AG09319 (cell line): ENCODE measurements around the gene KCTD1.

Experiments used
- DNase-seq: peaks from one replicate; pipeline ENCODE4 v3.0.0-alpha.2; 2010; ENCODE audit warnings: low read depth; ENCODE audit errors: extremely low read depth
- TF ChIP-seq, protein P1 (sequence below): IDR thresholded peaks from 2 replicates; pipeline ENCODE4 v1.5.1; 2011; ENCODE audit warnings: low read depth, mild to moderate bottlenecking, inconsistent platforms, low read length, moderate library complexity

The KCTD1 gene

DNA sequence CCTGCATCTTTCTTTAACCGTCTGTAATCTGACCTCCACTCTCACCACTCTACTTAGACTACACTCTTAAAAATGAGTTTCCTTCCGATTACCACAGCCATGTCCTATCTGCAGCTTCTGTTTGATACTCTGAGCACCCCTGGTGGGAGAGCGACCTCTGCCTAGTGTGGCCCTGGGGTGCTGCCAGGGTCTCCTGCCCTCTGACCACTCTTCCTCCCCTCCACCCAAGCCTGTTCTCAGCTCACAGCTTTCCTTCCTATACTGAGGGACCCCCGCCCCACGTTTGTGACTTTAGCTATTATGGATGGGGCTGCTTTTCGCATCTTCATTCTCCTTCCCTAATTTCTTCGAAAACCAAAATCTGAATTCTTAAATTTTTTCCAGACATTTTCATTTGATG is 132.7 kb downstream of the KCTD1 start:
- TF ChIP-seq, protein P1, sequence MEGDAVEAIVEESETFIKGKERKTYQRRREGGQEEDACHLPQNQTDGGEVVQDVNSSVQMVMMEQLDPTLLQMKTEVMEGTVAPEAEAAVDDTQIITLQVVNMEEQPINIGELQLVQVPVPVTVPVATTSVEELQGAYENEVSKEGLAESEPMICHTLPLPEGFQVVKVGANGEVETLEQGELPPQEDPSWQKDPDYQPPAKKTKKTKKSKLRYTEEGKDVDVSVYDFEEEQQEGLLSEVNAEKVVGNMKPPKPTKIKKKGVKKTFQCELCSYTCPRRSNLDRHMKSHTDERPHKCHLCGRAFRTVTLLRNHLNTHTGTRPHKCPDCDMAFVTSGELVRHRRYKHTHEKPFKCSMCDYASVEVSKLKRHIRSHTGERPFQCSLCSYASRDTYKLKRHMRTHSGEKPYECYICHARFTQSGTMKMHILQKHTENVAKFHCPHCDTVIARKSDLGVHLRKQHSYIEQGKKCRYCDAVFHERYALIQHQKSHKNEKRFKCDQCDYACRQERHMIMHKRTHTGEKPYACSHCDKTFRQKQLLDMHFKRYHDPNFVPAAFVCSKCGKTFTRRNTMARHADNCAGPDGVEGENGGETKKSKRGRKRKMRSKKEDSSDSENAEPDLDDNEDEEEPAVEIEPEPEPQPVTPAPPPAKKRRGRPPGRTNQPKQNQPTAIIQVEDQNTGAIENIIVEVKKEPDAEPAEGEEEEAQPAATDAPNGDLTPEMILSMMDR: no peak
- no peak for DNase-seq

DNA sequence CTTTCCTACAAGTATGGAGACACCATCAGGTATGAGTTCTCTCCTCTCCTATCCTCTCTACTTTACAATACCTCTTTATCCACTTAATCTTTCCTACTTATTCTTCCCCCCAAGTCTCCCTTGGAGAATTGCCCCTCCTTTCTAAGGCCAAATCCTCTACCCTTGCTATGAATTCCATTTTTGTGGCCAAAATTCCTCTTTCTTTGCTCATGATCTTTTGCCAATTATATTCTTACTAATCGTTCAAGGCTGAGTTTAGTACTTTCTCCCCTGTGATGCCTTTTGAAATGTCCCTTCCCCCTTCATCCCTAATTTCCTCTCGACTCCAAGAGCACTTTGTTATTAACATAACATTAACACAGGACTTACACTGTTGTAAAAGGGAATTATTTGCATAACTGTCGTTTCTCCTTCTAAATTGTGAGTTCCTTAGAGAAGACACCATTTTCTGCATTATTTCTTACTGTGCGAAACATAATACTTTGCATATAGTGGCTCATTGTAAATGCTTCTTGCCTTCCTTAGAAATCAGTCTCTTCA is 133.4 kb downstream of the KCTD1 start:
- DNase-seq: no peak

DNA sequence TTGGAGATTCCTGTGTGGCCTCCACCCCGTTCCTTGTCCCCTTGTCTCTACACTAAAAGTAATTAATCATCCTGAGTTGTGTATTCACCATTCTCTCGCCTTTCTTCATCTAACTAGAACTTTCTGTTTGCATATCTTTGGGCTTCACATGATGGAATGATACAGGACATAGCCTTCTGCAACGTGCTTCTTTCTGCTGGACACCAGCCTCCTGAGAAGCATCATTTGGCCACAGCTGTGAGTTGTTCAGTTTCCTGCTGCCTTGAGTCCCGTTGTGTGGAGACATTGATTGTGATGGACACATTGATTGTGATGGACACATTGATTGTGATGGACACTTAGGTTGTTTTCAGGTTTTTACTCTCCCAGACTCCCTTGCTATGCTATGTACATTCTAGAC is 139.3 kb downstream of the KCTD1 start:
- no peak for DNase-seq
- TF ChIP-seq, protein P1: no peak

More for the DNA sequence above, 133.4 kb downstream of the KCTD1 start:
- TF ChIP-seq, protein P1: no peak

DNA sequence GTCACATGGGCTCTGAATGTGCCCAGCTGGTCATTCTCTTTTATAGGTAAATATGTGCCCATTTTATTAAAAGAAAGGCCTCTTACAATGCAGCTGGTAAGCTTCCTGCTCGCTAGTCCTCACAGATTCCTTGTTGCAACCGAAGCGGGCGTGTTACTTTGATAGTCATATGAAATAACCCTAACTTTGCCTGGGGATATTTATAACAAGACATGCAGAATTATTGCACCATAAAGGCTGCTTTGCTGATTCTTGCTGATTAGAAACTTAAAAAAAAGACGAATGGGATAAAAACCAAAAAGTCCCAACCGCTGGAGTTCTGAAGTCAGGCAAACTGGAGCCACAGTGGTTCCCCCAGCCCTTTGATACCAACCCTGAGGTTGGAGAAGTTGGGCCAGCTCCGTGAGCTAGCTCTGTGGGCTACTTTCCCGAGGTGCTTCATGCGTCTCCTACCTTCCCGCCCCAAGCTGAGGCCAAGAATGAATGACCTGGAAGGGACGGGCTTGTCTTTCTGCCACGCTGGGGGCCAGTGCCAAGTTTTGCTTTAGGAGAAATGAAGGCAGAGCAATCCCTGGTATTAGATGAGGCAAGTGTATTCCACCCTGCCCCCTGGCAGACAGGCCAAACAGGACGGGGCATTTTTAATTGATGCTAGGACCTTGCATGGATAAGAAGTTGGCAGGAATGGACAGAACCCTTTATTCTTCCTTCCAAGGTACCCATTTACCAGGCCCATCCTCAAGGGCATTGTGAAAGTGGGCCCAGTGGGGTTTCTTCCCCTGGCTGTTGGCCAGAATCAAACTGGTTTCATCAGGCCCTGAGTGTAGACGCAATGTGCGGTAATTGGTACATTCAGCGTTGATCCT is 140.4 kb downstream of the KCTD1 start:
- TF ChIP-seq, protein P1: no peak
- peak; percentile 42 for DNase-seq

DNA sequence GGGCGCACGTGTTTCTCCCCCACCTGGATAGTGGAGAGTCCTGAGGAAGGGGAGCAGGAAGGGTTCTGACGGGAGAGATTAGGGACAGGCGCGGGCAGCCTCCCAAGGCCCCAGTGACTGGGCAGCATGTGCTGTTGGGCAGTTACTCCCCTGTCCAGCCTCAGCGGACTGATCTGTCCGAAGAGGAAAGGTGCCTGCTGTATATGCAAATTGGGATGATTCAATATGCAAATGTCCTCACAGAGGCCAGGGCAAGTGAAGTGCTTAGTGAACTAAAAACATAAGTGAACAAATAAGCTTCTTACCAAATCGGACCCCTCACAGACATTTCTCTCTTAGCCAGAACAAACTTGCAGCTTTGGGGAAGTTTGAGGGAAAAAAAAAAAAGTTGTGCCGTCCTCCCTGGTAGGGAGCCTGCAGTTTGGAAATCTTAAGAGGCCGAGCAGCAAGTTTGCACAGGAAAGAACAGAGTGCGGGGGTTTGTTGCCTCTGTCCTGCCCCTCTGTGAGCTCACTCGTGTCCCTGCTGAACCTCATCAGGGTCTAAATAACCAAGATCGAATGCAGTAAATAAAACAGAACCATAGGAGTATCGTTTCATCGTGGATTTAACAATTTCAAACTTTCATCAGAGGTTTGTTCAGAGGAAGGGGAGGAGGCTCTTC is 141.4 kb downstream of the KCTD1 start:
- TF ChIP-seq, protein P1: no peak
- DNase-seq: no peak

DNA sequence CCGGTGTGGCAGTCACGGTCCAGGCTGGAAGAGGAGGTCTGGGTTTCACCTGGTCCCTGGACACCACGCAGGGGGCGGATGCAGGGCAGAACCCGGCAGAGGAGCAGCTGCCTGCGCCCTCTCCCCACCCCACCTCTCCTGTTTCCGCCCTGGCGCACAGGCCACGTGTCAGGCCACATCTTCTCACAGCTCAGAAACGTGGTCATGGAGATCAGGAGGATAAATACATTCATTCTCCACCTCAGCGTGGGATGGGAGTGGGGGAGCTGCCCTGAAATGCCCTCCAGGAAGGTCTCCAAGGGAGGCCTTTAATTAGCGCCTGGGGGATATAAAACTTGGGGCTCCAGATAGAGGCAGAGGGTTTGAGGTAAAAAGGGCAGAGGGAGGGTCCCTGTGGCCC is 142.0 kb downstream of the KCTD1 start:
- DNase-seq: no peak
- TF ChIP-seq, protein P1: no peak
